Aorta (tissue), 5 donors: Measurements from ENCODE around the gene MORC1. TPM values are rescaled to one million over a fixed set of nuclear protein-coding genes. Genes with fewer than 3 reads are reported as not detected.

Source experiments
- ATAC-seq: fragments of 200-7000 bp; cut with Tn5 transposase; one replicate; pipeline ENCODE4 v1.9.1; 2022; ENCODE audit warnings: moderate library complexity; ENCODE audit not compliant: low FRiP score
- DNase-seq, 2 donors: peaks; one replicate each; pipeline ENCODE4 v3.0.0-alpha.2; 2020
- H3K27ac ChIP-seq, 2 donors: one replicate each; pipeline ENCODE4 v1.5.1; 2013; ENCODE audit warnings: low read length in 2 of 2, mild to moderate bottlenecking in 2 of 2, moderate library complexity in 2 of 2, control low read depth in 1 of 2, inconsistent platforms in 1 of 2, low read depth in 1 of 2
- H3K27me3 ChIP-seq, 2 donors: one replicate each; pipeline ENCODE4 v1.6.1; 2013; ENCODE audit warnings: control low read depth in 1 of 2, low read length in 1 of 2, mild to moderate bottlenecking in 1 of 2, moderate library complexity in 1 of 2; ENCODE audit not compliant: insufficient read depth in 2 of 2, control insufficient read depth in 1 of 2
- H3K36me3 ChIP-seq, 2 donors: one replicate each; pipeline ENCODE4 v1.6.1; 2013; ENCODE audit warnings: control low read depth in 1 of 2, low read length in 1 of 2, mild to moderate bottlenecking in 1 of 2; ENCODE audit not compliant: insufficient read depth in 2 of 2, control insufficient read depth in 1 of 2
- H3K4me1 ChIP-seq, 2 donors: one replicate each; pipeline ENCODE4 v1.6.1; 2013; ENCODE audit warnings: low read length in 2 of 2, control low read depth in 1 of 2, mild to moderate bottlenecking in 1 of 2, moderate library complexity in 1 of 2; ENCODE audit not compliant: insufficient read depth in 2 of 2, control insufficient read depth in 1 of 2
- H3K4me3 ChIP-seq, 2 donors: one replicate each; pipeline ENCODE4 v1.5.1; 2013; ENCODE audit warnings: low read length in 2 of 2, control low read depth in 1 of 2, mild to moderate bottlenecking in 1 of 2
- H3K9me3 ChIP-seq: one replicate; pipeline ENCODE4 v1.6.1; 2013; ENCODE audit warnings: mild to moderate bottlenecking, low read length; ENCODE audit not compliant: control insufficient read depth
- WGBS, 2 donors: extraction: QIAGEN DNeasy Blood & Tissue Kit; methylation state at CpG; one replicate each; pipeline ENCODE4 v1.1.7; 2013; 5-methylcytosine and 5-hydroxymethylcytosine counted together
- intact Hi-C, 2 donors: fragments of 100-400 bp; cut with DNase I; formaldehyde crosslinking; loops; one replicate each; pipeline versions ENCODE4 v1.14.2 to v1.15.0; 2022
- polyA plus RNA-seq, 2 donors: library from polyadenylated mRNA; stranded (reverse); fragments of 200-250 nt; gene quantifications; one replicate each; pipeline ENCODE4 v1.2.3, GENCODE V29; 2013
- total RNA-seq, 2 donors: library from RNA; stranded (reverse); fragmentation: NEBNext Ultra II Directional; extraction: Animal tissue kit (Norgen Biotek cat#: 25700); gene quantifications; one replicate each; pipeline ENCODE4 v1.2.1, GENCODE V29; 2021
- donor health status: healthy with polysubstance abuse.
- donor health status: Bipolar disorder and iron deficiency.
- donor health status: DM: no; HTN: no; CAD: no.
- donor health status: DM: no; HTN: no; CAD: no.
- donor health status: DM: yes; HTN: yes; CAD: no.

The MORC1 gene
- total and polyA plus RNA-seq, 4 donors, result not detected

DNA sequence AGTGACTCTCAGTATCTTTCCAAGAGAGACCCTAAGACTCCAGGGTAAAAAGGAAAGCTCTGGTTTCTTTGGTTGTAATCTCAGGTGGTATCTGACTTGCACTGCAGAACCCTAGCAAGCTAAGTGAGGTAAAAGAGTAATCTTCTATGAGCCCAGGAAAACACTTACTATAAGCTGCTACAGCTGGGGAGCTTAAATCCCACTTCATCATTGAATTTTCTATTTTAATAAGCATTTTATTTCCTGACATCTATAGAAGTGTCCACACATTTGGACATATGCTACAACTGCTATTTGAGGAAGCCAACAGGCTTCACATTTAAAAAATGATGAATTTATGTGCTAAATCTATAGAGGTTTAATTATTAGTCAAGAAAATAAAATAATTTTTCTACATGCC is 91.1 kb downstream of the MORC1 start:
- H3K27me3 ChIP-seq, result no peaks in the 10 kb centered on the region
- DNase-seq, result no peak
- no peak overlapping the region for H3K27ac ChIP-seq
- no peaks in the 10 kb centered on the region for H3K4me1 ChIP-seq
- no peak overlapping the region for H3K4me3 ChIP-seq
- no peaks in the 10 kb centered on the region for H3K36me3 ChIP-seq
- intact Hi-C loops, result no loop called here
- ATAC-seq, result no peak
- H3K9me3 ChIP-seq, result no peaks in the 10 kb centered on the region

DNA sequence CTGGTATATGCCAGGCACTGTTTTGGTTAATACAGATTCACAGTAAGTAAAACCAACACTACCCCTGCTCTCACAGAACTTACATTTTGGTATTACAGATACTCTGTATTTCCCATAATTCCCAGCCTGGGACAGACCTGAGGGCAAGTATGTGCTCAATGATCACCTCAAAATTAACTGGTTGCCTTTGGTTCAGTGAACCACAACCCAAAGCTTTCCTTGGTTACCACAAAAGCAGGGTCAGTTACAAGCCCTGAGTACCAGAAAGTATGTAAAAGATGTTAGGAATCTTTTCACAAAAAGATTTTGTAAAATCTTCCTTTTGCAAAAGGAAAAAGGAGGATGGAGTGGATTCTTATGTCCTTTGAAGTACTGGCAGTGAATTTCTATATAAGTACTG is 92.0 kb downstream of the MORC1 start:
- intact Hi-C loops, result no loop called here
- H3K27ac ChIP-seq, result no peak overlapping the region
- ATAC-seq (no peak), DNase-seq (no peak)
- H3K4me1 ChIP-seq, result no peaks in the 10 kb centered on the region
- H3K9me3 ChIP-seq, result no peaks in the 10 kb centered on the region
- no peaks in the 10 kb centered on the region for H3K27me3 ChIP-seq
- no peak overlapping the region for H3K4me3 ChIP-seq
- H3K36me3 ChIP-seq, result no peaks in the 10 kb centered on the region

DNA sequence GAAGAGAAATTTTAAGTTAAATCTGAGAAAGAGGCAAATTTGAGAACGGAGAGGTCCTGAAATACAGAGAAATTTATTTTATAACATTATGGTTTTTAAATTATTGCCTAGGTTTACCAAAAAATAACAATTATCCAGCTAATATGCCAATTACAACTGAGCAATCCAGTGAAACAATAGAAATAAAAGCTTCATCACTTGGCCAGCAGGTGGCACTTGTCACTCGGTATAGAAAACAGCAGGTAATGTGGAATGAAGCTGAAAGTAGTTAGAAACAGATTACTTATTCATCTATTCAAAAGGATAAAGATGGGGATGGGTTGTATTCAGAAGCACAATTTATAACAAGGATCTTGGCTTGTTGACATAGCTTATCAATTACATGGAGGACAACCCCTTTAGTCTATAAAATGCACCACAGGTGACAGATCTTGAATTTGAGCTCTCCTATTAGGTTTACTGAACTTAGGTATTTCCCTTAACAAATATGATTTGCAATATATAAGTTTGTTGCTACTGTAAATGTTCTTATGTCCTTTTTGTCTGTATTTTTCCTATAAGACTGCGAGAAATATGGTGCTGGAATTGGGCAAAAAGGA is 94.2 kb downstream of the MORC1 start:
- peak in 1 of 2 donors; percentile 47 for DNase-seq
- intact Hi-C loops, result no loop called here
- H3K27me3 ChIP-seq, result no peaks in the 10 kb centered on the region
- no peak overlapping the region for H3K27ac ChIP-seq
- WGBS, 2 donors, result 31 to 34% methylated on average over 3 of the region's 3 CpGs
- no peaks in the 10 kb centered on the region for H3K9me3 ChIP-seq
- no peak overlapping the region for H3K4me3 ChIP-seq
- no peaks in the 10 kb centered on the region for H3K4me1 ChIP-seq
- H3K36me3 ChIP-seq, result no peaks in the 10 kb centered on the region
- ATAC-seq, result no peak

DNA sequence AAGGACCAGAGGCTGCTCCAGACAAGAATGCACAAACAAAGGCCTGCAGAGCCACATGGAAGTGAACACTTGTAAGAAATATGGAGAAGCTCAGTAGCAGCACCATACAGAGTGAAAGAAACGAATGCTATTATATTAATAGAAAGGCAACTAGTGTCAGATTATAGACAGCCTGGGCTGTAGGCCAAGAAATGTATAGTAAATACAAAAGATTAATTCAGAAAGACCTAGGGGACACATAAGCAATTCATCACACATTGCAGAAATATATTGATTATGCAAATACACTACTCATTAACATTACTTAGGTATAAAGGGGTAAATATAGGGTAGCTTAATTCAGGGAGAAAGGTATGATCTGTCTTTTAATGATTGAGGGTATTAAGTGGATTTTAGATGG is 94.8 kb downstream of the MORC1 start:
- no peaks in the 10 kb centered on the region for H3K9me3 ChIP-seq
- 55 to 75% methylated on average over 1 of the region's 1 CpG for WGBS, 2 donors
- H3K36me3 ChIP-seq, result no peaks in the 10 kb centered on the region
- no peak overlapping the region for H3K27ac ChIP-seq
- DNase-seq (no peak), ATAC-seq (no peak)
- H3K4me1 ChIP-seq, result no peaks in the 10 kb centered on the region
- intact Hi-C loops, result no loop called here
- H3K27me3 ChIP-seq, result no peaks in the 10 kb centered on the region
- H3K4me3 ChIP-seq, result no peak overlapping the region

DNA sequence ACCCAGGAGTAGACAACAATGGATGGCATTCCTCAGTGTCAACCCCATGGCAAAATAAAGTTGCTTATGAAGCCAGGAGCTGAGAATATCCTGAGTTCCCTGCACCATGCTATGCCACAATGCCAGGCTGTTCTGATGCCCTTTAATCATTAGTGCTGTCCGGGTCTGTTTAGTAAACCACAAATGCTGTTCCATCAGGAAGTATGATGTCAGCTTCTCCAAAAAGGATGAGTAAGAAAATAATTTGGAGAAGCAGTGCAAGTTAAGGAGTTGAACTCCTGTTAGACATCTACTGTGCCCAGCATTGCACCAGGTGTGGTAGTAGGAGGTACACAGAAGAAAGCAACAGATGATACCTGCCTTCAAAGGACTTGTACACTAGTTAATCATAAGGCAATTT is 96.4 kb downstream of the MORC1 start:
- DNase-seq (no peak), ATAC-seq (no peak)
- Histone ChIP-seq H3K4me3 (no peak overlapping the region), H3K4me1 (no peaks in the 10 kb centered on the region), H3K27me3 (no peaks in the 10 kb centered on the region), H3K27ac (no peak overlapping the region), H3K9me3 (no peaks in the 10 kb centered on the region), H3K36me3 (no peaks in the 10 kb centered on the region)
- intact Hi-C loops, result no loop called here
- WGBS, 2 donors, result 61 to 72% methylated on average over 1 of the region's 1 CpG

DNA sequence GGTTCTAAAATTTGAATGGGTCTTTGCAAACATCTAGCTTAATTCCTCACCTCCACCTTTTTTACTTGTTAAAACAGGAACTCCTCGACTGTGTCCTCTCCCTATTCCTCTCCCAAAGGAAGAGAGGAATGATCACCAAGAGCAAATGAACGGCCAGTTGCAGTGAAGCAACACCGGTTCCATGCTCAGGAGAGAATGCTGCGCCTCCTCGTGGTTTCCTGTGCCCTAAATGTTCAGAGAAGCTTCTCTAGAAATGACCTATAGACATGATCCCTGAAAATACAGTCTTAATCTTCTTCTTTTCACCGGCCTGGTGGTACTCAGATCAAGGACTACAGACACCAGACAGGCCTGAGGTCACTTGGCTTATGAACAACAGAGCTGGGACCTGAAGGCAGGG is 99.1 kb downstream of the MORC1 start:
- Histone ChIP-seq H3K27me3 (no peaks in the 10 kb centered on the region), H3K9me3 (no peaks in the 10 kb centered on the region), H3K27ac (no peak overlapping the region), H3K36me3 (no peaks in the 10 kb centered on the region), H3K4me3 (no peak overlapping the region), H3K4me1 (no peaks in the 10 kb centered on the region)
- ATAC-seq (no peak), DNase-seq (no peak)
- WGBS, 2 donors, result 60 to 71% methylated on average over 6 of the region's 6 CpGs
- intact Hi-C loops, result no loop called here

DNA sequence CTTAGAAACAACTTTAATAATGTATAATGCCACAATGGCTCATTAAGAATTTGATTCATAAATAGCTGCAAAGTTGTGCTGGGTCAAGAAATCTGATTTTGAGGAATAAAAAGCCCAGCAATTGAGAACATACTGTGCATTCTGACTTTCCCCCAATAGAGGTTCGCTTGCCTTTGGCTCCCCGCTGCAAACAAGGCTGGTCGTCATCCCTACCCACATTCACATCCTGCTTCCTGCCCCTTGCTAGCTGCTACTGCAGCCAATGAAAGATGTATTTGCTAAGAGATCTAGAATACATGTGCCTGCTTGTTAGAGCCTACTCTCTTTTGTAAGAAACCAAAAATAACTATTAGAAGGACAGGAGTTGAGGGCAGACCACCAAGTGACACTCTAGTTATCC is 112.5 kb downstream of the MORC1 start:
- ATAC-seq (no peak), DNase-seq (no peak)
- H3K4me3 ChIP-seq, result no peak overlapping the region
- H3K9me3 ChIP-seq, result no peaks in the 10 kb centered on the region
- H3K27me3 ChIP-seq, result no peaks in the 10 kb centered on the region
- intact Hi-C loops, result no loop called here
- H3K36me3 ChIP-seq, result no peaks in the 10 kb centered on the region
- H3K4me1 ChIP-seq, result no peaks in the 10 kb centered on the region
- 64 to 68% methylated on average over 3 of the region's 3 CpGs for WGBS, 2 donors
- no peak overlapping the region for H3K27ac ChIP-seq

DNA sequence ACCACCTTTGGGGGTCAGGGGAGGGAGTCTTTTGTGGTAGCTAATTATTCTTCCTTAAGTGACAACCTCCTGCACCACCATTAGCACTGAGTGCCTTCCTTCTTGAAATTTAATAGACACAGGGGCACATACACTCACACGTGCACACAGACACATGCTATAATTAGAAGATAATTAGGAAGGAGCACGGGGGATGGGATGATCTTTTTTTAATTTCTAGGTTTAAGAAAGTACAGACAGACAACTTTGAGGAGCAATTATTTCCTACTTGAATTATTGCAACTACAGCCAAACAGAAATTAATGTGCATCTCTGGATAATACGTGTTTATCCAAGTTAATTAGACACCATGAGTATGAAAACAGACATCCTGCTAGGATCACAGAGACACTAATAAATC is 119.5 kb downstream of the MORC1 start:
- WGBS, 2 donors, result 42 to 51% methylated on average over 3 of the region's 3 CpGs
- Histone ChIP-seq H3K27ac (no peak overlapping the region), H3K4me3 (no peak overlapping the region), H3K4me1 (no peaks in the 10 kb centered on the region), H3K27me3 (no peaks in the 10 kb centered on the region), H3K36me3 (no peaks in the 10 kb centered on the region), H3K9me3 (no peaks in the 10 kb centered on the region)
- DNase-seq (no peak), ATAC-seq (no peak)
- intact Hi-C loops, result no loop called here

DNA sequence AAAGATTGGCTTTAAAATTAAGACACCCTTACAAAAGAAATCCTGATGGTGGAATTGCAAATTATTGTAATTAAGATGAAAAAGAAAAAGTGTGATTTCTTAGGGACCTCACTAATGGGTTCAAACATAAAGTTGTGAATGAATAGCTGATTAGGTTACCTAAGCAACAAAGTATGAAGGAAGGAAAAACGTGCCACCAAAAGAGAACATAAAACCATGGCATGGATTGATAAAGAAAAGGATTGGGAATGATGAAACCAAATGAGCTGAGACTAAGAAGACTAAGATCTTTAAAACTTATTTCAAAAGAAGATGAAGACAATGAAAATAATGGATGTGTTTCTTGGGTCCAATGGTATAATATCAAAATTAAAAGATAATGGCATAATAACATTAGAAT is 132.1 kb downstream of the MORC1 start:
- no peaks in the 10 kb centered on the region for H3K36me3 ChIP-seq
- H3K9me3 ChIP-seq, result no peaks in the 10 kb centered on the region
- no peaks in the 10 kb centered on the region for H3K4me1 ChIP-seq
- H3K27ac ChIP-seq, result no peak overlapping the region
- ATAC-seq (no peak), DNase-seq (no peak)
- intact Hi-C loops, result no loop called here
- H3K27me3 ChIP-seq, result no peaks in the 10 kb centered on the region
- H3K4me3 ChIP-seq, result no peak overlapping the region
- 2 to 3% methylated on average over 1 of the region's 1 CpG for WGBS, 2 donors
